OCI-LY1 (cell line): ENCODE data around the gene DHRS7B.
"Not testable (repeated sequence)": the region's sequence is repeated elsewhere in the genome, so short reads cannot be mapped to it uniquely, and the experiment has no call there.

Source experiments
- H2AFZ ChIP-seq: fragments of 200-600 bp; sonication (generic), shearing (Covaris generic); 2 replicates; pipeline ENCODE4 v1.6.0; 2014; ENCODE audit warnings: antibody characterized with exemption, mild to moderate bottlenecking, low read length
- H3F3A ChIP-seq: fragments of 200-600 bp; sonication (generic), shearing (Covaris generic); 2 replicates; pipeline ENCODE4 v1.6.0; 2014; ENCODE audit warnings: mild to moderate bottlenecking, antibody characterized with exemption, low read length, moderate library complexity; ENCODE audit not compliant: insufficient read depth
- H3K27ac ChIP-seq: fragments of 200-600 bp; sonication (generic); 2 replicates; pipeline ENCODE4 v1.5.1; 2014; ENCODE audit warnings: low read length, mixed run types, mild to moderate bottlenecking, low read depth; ENCODE audit not compliant: poor library complexity, severe bottlenecking
- H3K27me3 ChIP-seq: fragments of 200-600 bp; sonication (generic); 2 replicates; pipeline ENCODE4 v1.6.0; 2014; ENCODE audit warnings: antibody characterized with exemption, mild to moderate bottlenecking, low read length, moderate library complexity; ENCODE audit not compliant: insufficient read depth
- H3K36me3 ChIP-seq: fragments of 200-600 bp; sonication (generic); 2 replicates; pipeline ENCODE4 v1.6.1; 2014; ENCODE audit warnings: mild to moderate bottlenecking, antibody characterized with exemption, low read length, moderate library complexity, mixed read lengths; ENCODE audit not compliant: insufficient read depth
- H3K4me1 ChIP-seq: fragments of 200-600 bp; sonication (generic); 2 replicates; pipeline ENCODE4 v1.5.1; 2014; ENCODE audit warnings: mild to moderate bottlenecking, low read length, moderate library complexity; ENCODE audit not compliant: insufficient read depth, severe bottlenecking
- H3K4me2 ChIP-seq: fragments of 200-600 bp; sonication (generic), shearing (Covaris generic); 2 replicates; pipeline ENCODE4 v1.6.1; 2014; ENCODE audit warnings: low read length
- H3K4me3 ChIP-seq: fragments of 200-600 bp; sonication (generic); 2 replicates; pipeline ENCODE4 v1.5.1; 2014; ENCODE audit warnings: low read length, low read depth, mild to moderate bottlenecking, mixed read lengths; ENCODE audit not compliant: poor library complexity, severe bottlenecking
- H3K79me2 ChIP-seq: fragments of 200-600 bp; shearing (Covaris generic); 2 replicates; pipeline ENCODE4 v1.6.1; 2016; ENCODE audit warnings: mixed run types, low read length, mixed read lengths; ENCODE audit not compliant: insufficient read depth
- H3K9ac ChIP-seq: fragments of 200-600 bp; sonication (generic), shearing (Covaris generic); 2 replicates; pipeline ENCODE4 v1.6.1; 2014; ENCODE audit warnings: mild to moderate bottlenecking, low read length, mixed read lengths
- H3K9me2 ChIP-seq: fragments of 200-600 bp; sonication (generic), shearing (Covaris generic); 2 replicates; pipeline ENCODE4 v1.6.1; 2014; ENCODE audit warnings: low read depth, mild to moderate bottlenecking, low read length, mixed read lengths
- H3K9me3 ChIP-seq: fragments of 200-600 bp; shearing (Covaris generic); 2 replicates; pipeline ENCODE4 v1.6.1; 2014; ENCODE audit warnings: low read length, mixed read lengths
- H4K20me1 ChIP-seq: fragments of 200-600 bp; sonication (generic), shearing (Covaris generic); 2 replicates; pipeline ENCODE4 v1.6.0; 2016; ENCODE audit warnings: mild to moderate bottlenecking, low read length; ENCODE audit not compliant: insufficient read depth
- EZH2 ChIP-seq: fragments of 200-600 bp; sonication (generic), shearing (Covaris generic); IDR thresholded peaks from 2 replicates; pipeline ENCODE4 v1.8.0; 2017; ENCODE audit warnings: borderline replicate concordance, mixed run types, mild to moderate bottlenecking, antibody characterized with exemption, low read length, moderate library complexity, mixed read lengths
- TF ChIP-seq, protein P1 (sequence below): fragments of 200-600 bp; sonication (generic), shearing (Covaris generic); IDR thresholded peaks from 2 replicates; pipeline ENCODE4 v1.5.1; 2017; ENCODE audit warnings: mild to moderate bottlenecking, antibody characterized with exemption, low read length, moderate library complexity, mixed read lengths

DHRS7B gene

DNA sequence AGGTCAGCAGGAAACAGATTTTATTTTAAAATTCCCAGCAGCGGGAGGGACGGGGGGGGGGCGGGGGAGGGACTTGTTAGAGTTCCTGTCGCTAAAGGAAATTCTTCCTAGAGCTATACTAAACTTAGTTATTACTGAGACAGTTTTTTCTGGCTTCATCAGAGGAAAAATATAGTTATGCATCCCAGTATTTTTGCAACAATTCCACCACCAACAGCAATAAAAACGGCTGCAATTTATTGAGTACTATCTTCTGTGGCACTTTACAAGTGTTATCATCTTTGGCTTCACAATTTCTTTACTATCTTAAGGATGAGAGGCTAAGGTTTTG is 6.9 kb upstream of the DHRS7B start:
- no peaks in the 10 kb centered on the region for H3K9me3 ChIP-seq
- TF ChIP-seq, protein P1, sequence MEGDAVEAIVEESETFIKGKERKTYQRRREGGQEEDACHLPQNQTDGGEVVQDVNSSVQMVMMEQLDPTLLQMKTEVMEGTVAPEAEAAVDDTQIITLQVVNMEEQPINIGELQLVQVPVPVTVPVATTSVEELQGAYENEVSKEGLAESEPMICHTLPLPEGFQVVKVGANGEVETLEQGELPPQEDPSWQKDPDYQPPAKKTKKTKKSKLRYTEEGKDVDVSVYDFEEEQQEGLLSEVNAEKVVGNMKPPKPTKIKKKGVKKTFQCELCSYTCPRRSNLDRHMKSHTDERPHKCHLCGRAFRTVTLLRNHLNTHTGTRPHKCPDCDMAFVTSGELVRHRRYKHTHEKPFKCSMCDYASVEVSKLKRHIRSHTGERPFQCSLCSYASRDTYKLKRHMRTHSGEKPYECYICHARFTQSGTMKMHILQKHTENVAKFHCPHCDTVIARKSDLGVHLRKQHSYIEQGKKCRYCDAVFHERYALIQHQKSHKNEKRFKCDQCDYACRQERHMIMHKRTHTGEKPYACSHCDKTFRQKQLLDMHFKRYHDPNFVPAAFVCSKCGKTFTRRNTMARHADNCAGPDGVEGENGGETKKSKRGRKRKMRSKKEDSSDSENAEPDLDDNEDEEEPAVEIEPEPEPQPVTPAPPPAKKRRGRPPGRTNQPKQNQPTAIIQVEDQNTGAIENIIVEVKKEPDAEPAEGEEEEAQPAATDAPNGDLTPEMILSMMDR, result no peak
- TF ChIP-seq EZH2, result no peak
- no peaks in the 10 kb centered on the region for H3K9me2 ChIP-seq
- no peaks in the 10 kb centered on the region for H3F3A ChIP-seq
- no peak overlapping the region for H3K9ac ChIP-seq
- H3K4me1 ChIP-seq, result no peaks in the 10 kb centered on the region
- 0 out of 2 replicates have a peak overlapping the region, but pooled peaks have one; percentile 29 for H2AFZ ChIP-seq
- no peaks in the 10 kb centered on the region for H4K20me1 ChIP-seq
- H3K79me2 ChIP-seq, result no peaks in the 10 kb centered on the region
- H3K4me3 ChIP-seq, result no peak overlapping the region
- H3K27me3 ChIP-seq, result no peaks in the 10 kb centered on the region
- no peak overlapping the region for H3K4me2 ChIP-seq
- no peaks in the 10 kb centered on the region for H3K36me3 ChIP-seq
- no peak overlapping the region for H3K27ac ChIP-seq

DNA sequence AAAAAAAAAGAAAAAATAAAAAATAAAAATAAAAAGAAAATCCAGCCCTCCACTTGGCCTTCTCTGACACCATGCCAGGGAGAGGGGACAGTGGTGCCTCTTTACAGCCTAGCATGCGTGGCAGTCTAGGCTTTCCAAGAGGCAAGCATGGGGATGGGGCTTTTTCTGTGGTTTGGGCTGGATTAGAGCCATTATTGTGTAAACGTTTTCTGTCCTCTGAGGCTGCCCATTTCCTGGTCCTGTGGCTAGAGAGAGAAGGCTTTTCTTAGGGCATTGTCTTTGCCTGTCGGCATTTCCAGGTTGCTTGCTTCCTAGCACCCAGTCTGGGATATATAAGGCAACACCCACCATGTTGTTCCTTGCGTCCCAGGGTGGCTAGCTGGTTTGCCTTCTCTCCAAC is 2.7 kb upstream of the DHRS7B start:
- TF ChIP-seq, protein P1, result no peak
- no peak for TF ChIP-seq EZH2
- H3K79me2 ChIP-seq, result peaks cover 8% of the 10 kb centered on the region
- H2AFZ ChIP-seq, result no peak overlapping the region
- no peak overlapping the region for H3K4me3 ChIP-seq
- H3K9me2 ChIP-seq, result no peaks in the 10 kb centered on the region
- no peaks in the 10 kb centered on the region for H3F3A ChIP-seq
- no peaks in the 10 kb centered on the region for H3K9me3 ChIP-seq
- no peaks in the 10 kb centered on the region for H3K36me3 ChIP-seq
- no peaks in the 10 kb centered on the region for H4K20me1 ChIP-seq
- H3K27ac ChIP-seq, result no peak overlapping the region
- H3K4me2 ChIP-seq, result no peak overlapping the region
- no peaks in the 10 kb centered on the region for H3K27me3 ChIP-seq
- peaks cover 21% of the 10 kb centered on the region for H3K4me1 ChIP-seq
- no peak overlapping the region for H3K9ac ChIP-seq

- not testable (repeated sequence) for H3K9ac ChIP-seq
These were observed 2.2 kb upstream of the DHRS7B start for GRCh38 chr17:21124517-21124916.

GRCh38 chr17:21125862-21126261 is 902 bp upstream of the DHRS7B start:
- no peaks in the 10 kb centered on the region for H3K27me3 ChIP-seq
- TF ChIP-seq, protein P1, result no peak
- no peak for TF ChIP-seq EZH2
- H4K20me1 ChIP-seq, result no peaks in the 10 kb centered on the region
- no peaks in the 10 kb centered on the region for H3K9me3 ChIP-seq
- H3K4me2 ChIP-seq, result peak overlapping the region; percentile 82
- H3F3A ChIP-seq, result no peaks in the 10 kb centered on the region
- no peaks in the 10 kb centered on the region for H3K9me2 ChIP-seq
- peak overlapping the region; percentile 71 for H3K4me3 ChIP-seq
- peak overlapping the region; percentile 63 for H3K27ac ChIP-seq
- H3K4me1 ChIP-seq, result peaks cover 21% of the 10 kb centered on the region
- peak overlapping the region; percentile 77 for H3K9ac ChIP-seq
- peaks cover 8% of the 10 kb centered on the region for H3K79me2 ChIP-seq
- no peak overlapping the region for H2AFZ ChIP-seq
- H3K36me3 ChIP-seq, result no peaks in the 10 kb centered on the region

More at GRCh38 chr17:21124517-21124916, 2.2 kb upstream of the DHRS7B start:
- not testable (repeated sequence) for H3K4me3 ChIP-seq, H3K4me2 ChIP-seq, H3F3A ChIP-seq, H3K9me3 ChIP-seq, H3K27me3 ChIP-seq, H3K36me3 ChIP-seq, H2AFZ ChIP-seq, H3K9me2 ChIP-seq, H4K20me1 ChIP-seq, H3K79me2 ChIP-seq, H3K27ac ChIP-seq
- peaks cover 21% of the 10 kb centered on the region for H3K4me1 ChIP-seq
